BJ (cell line): Measurements from ENCODE around the gene MSL1. TPM values are rescaled to one million over a fixed set of nuclear protein-coding genes. Genes with fewer than 3 reads are reported as not detected.

Experiments used
- CTCF ChIA-PET: fragments of 350-600 bp; formaldehyde crosslinking; extraction: SDS; loops from one replicate; lab custom pipeline; 2021; ENCODE audit warnings: antibody characterized with exemption, inconsistent platforms; lab: Yijun Ruan, JAX
- POLR2A ChIA-PET: fragments of 300-600 bp; sonication (Branson Sonifier 250); formaldehyde crosslinking; extraction: SDS; loops from one replicate; lab custom pipeline; 2021; ENCODE audit warnings: antibody characterized with exemption; lab: Charles Lee
- DNase-seq: peaks from one replicate; pipeline ENCODE4 v3.0.0-alpha.2; 2011; ENCODE audit warnings: low read depth
- H3K27me3 ChIP-seq: 2 replicates; pipeline ENCODE4 v1.6.0; 2011; ENCODE audit warnings: low read length; ENCODE audit not compliant: control insufficient read depth, insufficient read depth
- H3K36me3 ChIP-seq: 2 replicates; pipeline ENCODE4 v1.5.1; 2011; ENCODE audit warnings: low read length; ENCODE audit not compliant: control insufficient read depth, insufficient read depth
- H3K4me3 ChIP-seq: 2 replicates; pipeline ENCODE4 v1.5.1; 2011; ENCODE audit warnings: low read depth, mild to moderate bottlenecking, control low read depth, low read length
- polyA plus RNA-seq: library from polyadenylated mRNA; depleted of rRNA; stranded (reverse); fragments of >200 nt; gene quantifications from 2 replicates; pipeline ENCODE4 v1.2.3, GENCODE V29; 2011
- TF ChIP-seq, protein P1 (sequence below): IDR thresholded peaks from 2 replicates; pipeline ENCODE4 v1.5.1; 2011; ENCODE audit warnings: low read depth, mild to moderate bottlenecking, control low read depth, inconsistent platforms, low read length, moderate library complexity; ENCODE audit not compliant: insufficient read depth

The MSL1 gene
- polyA plus RNA-seq, 1 experiment = 36.7 TPM

DNA sequence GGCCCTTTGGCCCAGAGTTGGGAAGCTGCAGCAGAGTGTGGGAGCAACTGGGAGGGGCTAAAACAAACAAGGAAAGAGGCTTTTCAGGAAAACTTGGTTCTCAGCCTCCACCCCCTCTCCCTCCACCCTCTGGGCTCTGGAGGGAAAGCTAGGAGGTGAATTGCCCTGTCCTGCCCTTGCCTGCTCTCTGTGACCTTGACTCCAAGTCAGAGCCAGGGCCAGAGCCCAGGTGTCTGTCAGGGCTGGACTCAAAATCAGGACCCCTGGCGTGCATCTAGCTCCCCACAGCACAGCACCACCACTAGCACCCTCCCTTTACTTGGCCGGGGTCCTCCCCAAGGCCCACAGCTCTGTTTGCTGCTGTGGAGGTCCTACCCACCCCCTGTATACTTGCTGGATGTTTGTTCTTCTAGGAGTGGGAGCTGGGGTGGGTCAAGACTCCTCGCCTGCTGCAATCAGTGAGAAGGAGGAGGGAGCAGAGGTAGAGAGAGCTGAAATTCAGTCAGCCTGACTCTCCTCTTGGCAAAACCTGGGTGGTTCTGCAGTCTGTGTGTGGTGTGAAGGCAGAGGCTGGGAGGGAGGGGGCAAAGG is 18.6 kb upstream of the MSL1 start:
- DNase-seq = no peak
- ChIA-PET POLR2A (no interaction called here), CTCF (interaction anchor here (0.6 to 7.8 kb wide), 6 partner anchors 9 to 187 kb away, joined by 3 to 84 read pairs (median 4); no protein-coding TSS in a partner anchor)
- Histone ChIP-seq H3K36me3 (no peaks in the 10 kb centered on the region; the same call in 1 of the 2 replicates), H3K27me3 (no peaks in the 10 kb centered on the region), H3K4me3 (no peak overlapping the region)
- TF ChIP-seq, protein P1, sequence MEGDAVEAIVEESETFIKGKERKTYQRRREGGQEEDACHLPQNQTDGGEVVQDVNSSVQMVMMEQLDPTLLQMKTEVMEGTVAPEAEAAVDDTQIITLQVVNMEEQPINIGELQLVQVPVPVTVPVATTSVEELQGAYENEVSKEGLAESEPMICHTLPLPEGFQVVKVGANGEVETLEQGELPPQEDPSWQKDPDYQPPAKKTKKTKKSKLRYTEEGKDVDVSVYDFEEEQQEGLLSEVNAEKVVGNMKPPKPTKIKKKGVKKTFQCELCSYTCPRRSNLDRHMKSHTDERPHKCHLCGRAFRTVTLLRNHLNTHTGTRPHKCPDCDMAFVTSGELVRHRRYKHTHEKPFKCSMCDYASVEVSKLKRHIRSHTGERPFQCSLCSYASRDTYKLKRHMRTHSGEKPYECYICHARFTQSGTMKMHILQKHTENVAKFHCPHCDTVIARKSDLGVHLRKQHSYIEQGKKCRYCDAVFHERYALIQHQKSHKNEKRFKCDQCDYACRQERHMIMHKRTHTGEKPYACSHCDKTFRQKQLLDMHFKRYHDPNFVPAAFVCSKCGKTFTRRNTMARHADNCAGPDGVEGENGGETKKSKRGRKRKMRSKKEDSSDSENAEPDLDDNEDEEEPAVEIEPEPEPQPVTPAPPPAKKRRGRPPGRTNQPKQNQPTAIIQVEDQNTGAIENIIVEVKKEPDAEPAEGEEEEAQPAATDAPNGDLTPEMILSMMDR = no peak

DNA sequence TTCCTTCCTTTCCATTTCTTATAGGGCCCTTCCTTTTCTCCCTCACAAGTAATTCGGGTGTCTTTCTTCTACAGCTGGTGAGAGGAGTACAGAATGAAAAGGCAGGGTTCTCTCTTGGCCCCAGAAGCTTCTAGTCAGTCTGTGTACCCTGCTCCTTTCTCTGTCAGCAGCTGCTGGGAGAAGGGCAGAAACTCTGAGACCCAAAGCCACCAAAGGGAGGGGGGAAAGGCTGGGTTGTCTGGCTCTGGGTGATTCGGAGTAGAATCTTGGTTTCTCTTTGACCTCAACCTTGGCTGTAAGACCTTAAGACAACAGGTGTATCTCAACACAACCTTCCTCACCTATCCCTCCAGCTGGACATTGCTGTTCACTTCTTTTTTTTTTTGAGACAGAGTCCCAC is 18.1 kb upstream of the MSL1 start:
- H3K36me3 ChIP-seq = no peaks in the 10 kb centered on the region
- no peaks in the 10 kb centered on the region for H3K27me3 ChIP-seq
- POLR2A ChIA-PET = no interaction called here
- CTCF ChIA-PET = interaction anchor here (0.6 to 7.8 kb wide), 3 partner anchors 8 to 65 kb away, joined by 4 to 84 read pairs (median 4); no protein-coding TSS in a partner anchor
- TF ChIP-seq, protein P1 = no peak
- H3K4me3 ChIP-seq = no peak overlapping the region
- DNase-seq = no peak

- TF ChIP-seq, protein P1 = no peak
- Histone ChIP-seq H3K4me3 (no peak overlapping the region), H3K27me3 (no peaks in the 10 kb centered on the region), H3K36me3 (no peaks in the 10 kb centered on the region)
- CTCF ChIA-PET = interaction anchor here (1.0 to 1.3 kb wide), 4 partner anchors 8 to 35 kb away, joined by 3 to 5 read pairs (median 4); no protein-coding TSS in a partner anchor
- no peak for DNase-seq
- POLR2A ChIA-PET = no interaction called here
Measured at GRCh38 chr17:40104594-40105486, 16.9 kb upstream of the MSL1 start.

DNA sequence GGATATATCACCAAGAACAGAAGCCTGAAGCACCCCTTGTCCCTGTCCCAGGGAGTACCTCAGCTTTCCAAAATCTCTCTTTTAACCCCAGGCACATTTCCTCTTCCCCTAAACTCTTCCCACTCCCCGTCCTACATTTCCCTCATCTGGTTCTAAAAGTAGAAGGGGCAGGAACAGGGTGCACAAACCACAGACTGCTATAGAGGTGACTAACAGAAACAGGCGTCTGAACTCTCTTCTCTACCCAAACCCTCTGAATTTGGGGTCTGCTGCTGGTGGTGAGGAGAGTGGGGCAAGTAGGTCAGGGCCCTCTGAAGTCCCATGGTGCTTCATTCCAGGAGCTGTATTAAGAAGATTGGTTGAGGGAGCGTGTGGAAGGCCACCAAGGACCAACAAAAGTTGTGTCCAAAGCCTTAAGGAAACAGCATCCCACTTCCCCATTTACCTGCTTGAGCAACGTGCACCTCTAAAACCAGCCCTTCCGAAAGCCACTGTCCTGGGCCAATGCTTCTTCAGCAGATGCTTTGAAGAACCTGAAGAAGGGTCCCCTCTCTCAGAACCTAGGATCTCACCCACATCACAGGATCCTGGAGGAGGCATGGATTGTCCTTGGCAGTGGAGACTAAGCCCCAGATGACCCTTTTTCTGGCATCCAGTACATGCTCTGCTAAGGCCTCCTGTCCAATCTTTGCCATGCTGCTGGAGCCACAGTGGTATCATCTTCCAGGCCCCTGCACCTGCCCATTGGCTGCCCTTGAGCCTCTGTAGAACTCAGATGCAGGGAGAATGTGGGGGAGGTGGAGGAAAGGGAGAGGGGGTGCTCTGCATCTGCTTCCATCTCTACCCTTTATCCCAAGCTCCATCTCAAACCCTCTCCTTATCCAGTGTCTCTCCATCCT is 15.7 kb upstream of the MSL1 start:
- Histone ChIP-seq H3K36me3 (no peaks in the 10 kb centered on the region), H3K27me3 (no peaks in the 10 kb centered on the region), H3K4me3 (no peak overlapping the region)
- ChIA-PET POLR2A (no interaction called here), CTCF (interaction anchor here (0.7 to 1.8 kb wide), 13 partner anchors 7 to 558 kb away, joined by 3 to 8 read pairs (median 3); partner anchors contain the start of gene CSF3)
- DNase-seq = no peak
- TF ChIP-seq, protein P1 = no peak
